Hematopoietic multipotent progenitor cell treated with erythropoietin and hydrocortisone succinate and interleukin-3 and kit ligand, for 17 days (in vitro differentiated cells): ENCODE data around the gene CCDC106.

Source experiments
- DNase-seq: peaks from one replicate; pipeline ENCODE4 v3.0.0-alpha.2; 2015; ENCODE audit warnings: low spot score

The CCDC106 gene

GRCh38 chr19:55637534-55637933, 10.5 kb upstream of the CCDC106 start:
- DNase-seq, result no peak

GRCh38 chr19:55638864-55639359, 9.1 kb upstream of the CCDC106 start:
- peak; percentile 55 for DNase-seq

GRCh38 chr19:55640043-55640576, 7.9 kb upstream of the CCDC106 start:
- DNase-seq, result peak; percentile 66

GRCh38 chr19:55640577-55641425, 7.2 kb upstream of the CCDC106 start, which contains the start of gene ZNF580:
TSS of gene ZNF580 (plus strand) at chr19:55641002. CDS start at chr19:55642509, 1,507 bp downstream.
- peak; percentile 25 for DNase-seq

GRCh38 chr19:55641426-55642152, 6.4 kb upstream of the CCDC106 start:
- no peak for DNase-seq

GRCh38 chr19:55642153-55643002, 5.6 kb upstream of the CCDC106 start:
- no peak for DNase-seq

- peak; percentile 69 for DNase-seq
Measured at GRCh38 chr19:55643003-55643886, 4.8 kb upstream of the CCDC106 start, which contains the start of gene ZNF581. TSS of gene ZNF581 (plus strand) at chr19:55643649. CDS start at chr19:55644572, 923 bp downstream.

- no peak for DNase-seq
Measured at GRCh38 chr19:55643887-55644176, 4.2 kb upstream of the CCDC106 start.

GRCh38 chr19:55644191-55644833, 3.7 kb upstream of the CCDC106 start:
- no peak for DNase-seq

- no peak for DNase-seq
Measured at GRCh38 chr19:55644842-55645511, 3.0 kb upstream of the CCDC106 start.

GRCh38 chr19:55645512-55645881, 2.5 kb upstream of the CCDC106 start:
- no peak for DNase-seq

- DNase-seq, result no peak
Measured at GRCh38 chr19:55646889-55647731, 902 bp upstream of the CCDC106 start.

GRCh38 chr19:55648585-55649267, 714 bp downstream of the CCDC106 start:
- DNase-seq, result no peak

- no peak for DNase-seq
Measured at GRCh38 chr19:55649268-55650125, 1.5 kb downstream of the CCDC106 start.

- no peak for DNase-seq
Measured at GRCh38 chr19:55650126-55650557, 2.1 kb downstream of the CCDC106 start.

- no peak for DNase-seq
Measured at GRCh38 chr19:55650602-55651230, 2.7 kb downstream of the CCDC106 start.

- DNase-seq, result no peak
Measured at GRCh38 chr19:55651236-55651635, 3.2 kb downstream of the CCDC106 start.
